Right ventricle myocardium superior (tissue), 1 donor: ENCODE data around the gene MVK. TPM values are rescaled to one million over a fixed set of nuclear protein-coding genes. Genes with fewer than 3 reads are reported as not detected.

Experiments
- ATAC-seq: fragments of 200-7000 bp; cut with Tn5 transposase; one replicate; pipeline ENCODE4 v1.9.1; 2020; ENCODE audit warnings: mild to moderate bottlenecking; ENCODE audit not compliant: poor library complexity
- DNase-seq: peaks from one replicate; pipeline ENCODE4 v3.0.0-alpha.2; 2020
- intact Hi-C: fragments of 100-400 bp; cut with DNase I; formaldehyde crosslinking; loops from one replicate; pipeline ENCODE4 v1.11.2; 2022
- total RNA-seq: library from RNA; stranded (reverse); fragmentation: NEBNext Ultra II Directional; extraction: Animal tissue kit (Norgen Biotek cat#: 25700); gene quantifications from one replicate; pipeline ENCODE4 v1.2.1, GENCODE V29; 2021
- donor health status: DM: no; HTN: yes; CAD: no; lungs with severe emphysema.

MVK gene
- total RNA-seq, 1 donor from 2014 or later, result 9.4 TPM

DNA sequence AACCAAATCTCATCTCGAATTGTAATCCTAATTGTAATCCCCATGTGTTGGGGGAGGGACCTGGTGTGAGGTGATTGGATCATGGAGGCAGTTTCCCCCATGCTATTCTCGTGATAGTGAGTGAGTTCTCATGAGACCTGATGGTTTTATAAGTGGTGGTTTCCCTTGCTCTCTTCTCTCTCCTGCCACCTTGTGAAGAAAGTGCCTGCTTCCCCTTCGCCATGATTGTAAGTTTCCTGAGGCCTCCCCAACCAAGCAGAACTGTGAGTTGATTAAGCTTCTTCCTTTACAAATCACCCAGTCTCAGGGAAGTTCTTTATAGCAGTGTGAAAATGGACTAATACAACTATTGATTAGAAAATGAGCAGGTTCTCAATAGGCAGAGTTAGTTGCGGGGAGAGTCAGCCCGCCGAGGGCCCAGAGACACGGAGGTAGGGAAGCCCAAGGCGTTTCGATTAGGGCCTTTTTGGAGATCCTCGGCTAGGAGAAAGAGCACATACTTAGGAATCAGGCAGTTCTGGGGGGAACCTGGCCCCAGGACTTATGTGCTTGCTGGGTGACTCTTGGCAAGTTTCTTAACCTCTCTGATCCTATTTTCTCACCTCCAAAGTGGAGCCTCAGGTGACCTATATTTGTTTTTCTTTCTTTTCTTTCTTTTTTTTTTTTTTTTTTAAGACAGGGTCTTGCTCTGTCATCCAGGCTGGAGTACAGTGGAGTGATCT, 65.7 kb downstream of the MVK start:
- DNase-seq, result no peak
- no peak for ATAC-seq
- intact Hi-C loops, result no loop called here

DNA sequence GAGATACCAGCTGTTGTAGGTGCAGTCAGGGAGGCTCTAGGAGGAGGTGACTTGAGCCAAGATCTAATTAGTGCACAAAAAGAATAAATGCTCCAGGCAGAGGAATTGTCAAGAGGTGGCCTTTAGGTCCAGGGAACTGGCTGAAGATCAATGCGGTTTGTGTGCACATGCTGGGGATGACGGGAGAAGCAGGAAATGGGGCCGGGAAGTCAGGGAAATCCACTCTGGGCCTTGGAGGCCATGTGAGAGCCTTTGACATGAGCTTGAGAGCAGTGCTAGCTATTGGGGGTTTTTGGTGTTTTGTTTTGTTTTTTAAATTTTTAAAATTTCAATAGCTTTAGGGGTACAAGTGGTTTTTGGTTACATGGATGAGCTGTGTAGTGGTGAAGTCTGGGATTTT, 67.4 kb downstream of the MVK start:
- ATAC-seq (no peak), DNase-seq (no peak)
- intact Hi-C loops, result no loop called here

DNA sequence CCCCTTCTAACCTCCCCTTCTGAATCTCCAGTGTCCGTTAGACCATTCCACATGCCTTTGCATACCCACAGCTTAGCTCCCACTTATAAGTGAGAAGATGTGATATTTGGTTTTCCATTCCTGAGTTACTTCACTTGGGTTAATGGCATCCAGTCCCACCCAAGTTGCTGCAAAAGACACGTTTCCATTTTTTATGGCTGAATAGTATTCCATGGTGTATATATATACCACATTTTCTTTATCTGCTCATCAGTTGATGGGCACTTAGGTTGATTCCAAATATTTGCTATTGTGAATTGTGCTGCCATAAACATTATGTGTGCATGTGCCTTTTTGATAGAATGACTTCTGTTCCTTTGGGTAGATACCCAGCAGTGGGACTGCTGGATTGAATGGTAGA, 67.8 kb downstream of the MVK start:
- DNase-seq (no peak), ATAC-seq (no peak)
- intact Hi-C loops, result no loop called here

DNA sequence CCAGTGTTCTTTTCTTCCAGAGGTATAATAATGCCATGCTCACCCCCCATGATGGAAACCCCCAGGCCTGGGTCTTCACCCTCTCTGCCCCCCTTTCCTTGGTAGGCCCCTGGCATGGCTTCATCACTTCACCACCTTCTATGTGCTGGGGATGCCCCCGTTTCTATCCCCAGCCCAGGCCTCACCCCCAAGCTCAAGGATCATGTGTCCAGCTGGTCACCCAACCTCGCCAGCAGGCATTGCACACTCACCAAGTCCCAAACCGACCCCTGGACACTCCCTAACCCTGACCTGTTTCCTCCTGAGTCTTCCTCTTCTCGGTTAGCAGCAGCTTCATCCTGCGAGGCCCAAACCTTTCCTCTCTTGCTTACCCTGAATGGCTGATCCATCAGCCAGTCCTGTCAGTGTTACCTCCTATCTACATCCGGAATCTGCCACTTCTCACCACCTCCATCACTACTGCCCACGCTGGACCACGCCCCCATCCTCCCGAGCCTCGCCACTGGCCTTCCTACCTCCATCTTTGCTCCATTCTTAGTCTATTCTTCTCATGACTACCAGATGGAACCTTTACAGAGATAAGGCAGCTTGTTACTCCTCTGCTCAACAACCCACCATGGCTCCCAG, 69.0 kb downstream of the MVK start:
- ATAC-seq (no peak), DNase-seq (no peak)
- intact Hi-C loops, result no loop called here

DNA sequence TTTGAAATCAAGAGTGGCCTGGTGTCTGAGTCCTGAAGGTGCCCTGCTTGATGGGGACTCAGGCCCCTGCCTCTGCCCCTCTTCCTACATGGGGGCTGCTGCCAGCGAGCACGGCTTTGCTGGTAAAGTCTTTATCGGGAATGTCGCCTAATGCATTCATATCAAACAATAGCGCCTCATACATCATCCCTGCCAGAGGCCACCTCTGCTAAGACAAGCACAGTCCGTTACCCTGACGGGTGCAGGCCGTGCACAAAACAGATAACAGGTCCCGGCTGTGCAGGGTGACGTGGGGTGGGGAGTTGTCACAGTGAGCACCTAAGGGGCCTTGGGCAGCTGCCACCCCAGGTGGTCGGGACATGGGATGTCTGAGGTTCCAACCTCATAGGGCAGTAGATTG, 71.6 kb downstream of the MVK start:
- no peak for DNase-seq
- intact Hi-C loops, result no loop called here
- no peak for ATAC-seq

DNA sequence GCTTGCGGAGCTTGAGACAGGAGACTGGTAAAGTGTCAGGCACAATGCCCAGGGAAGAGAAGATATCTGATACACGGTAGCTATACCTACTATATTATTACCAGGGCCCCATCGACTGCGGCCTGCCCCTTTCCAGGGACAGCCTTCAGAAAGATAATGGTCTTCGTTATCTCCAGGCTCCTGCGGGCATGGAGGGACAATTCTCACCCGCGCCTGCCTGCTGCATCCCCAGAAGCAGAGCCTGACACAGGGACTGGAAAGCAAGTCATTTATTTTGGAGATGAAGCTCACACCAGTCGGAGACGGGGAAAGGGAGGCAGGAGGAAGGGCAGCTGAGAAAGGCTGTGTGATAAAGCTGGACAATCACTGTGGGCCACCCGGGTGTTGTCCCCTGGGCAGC, 72.1 kb downstream of the MVK start:
- intact Hi-C loops, result no loop called here
- DNase-seq (no peak), ATAC-seq (no peak)

Other genes starting within 250 kb of the MVK start
- 0.78 TPM for gene MYO1H, start 225.9 kb upstream of the MVK start, total RNA-seq
- gene KCTD10, start 96.5 kb upstream of the MVK start, total RNA-seq, result 27.1 TPM
- 50.9 TPM for gene UBE3B, start 96.2 kb upstream of the MVK start, total RNA-seq
- 68.1 TPM for gene MMAB, start 290 bp upstream of the MVK start, total RNA-seq
- gene FAM222A, start 140.0 kb downstream of the MVK start, total RNA-seq, result 25.0 TPM